ENCODE results near the gene FBXO38. TPM values are rescaled to one million over a fixed set of nuclear protein-coding genes. Genes with fewer than 3 reads are reported as not detected.

FBXO38 gene
- total and polyA plus RNA-seq, 4 donors: 6.0 to 64.4 (median 37.8) TPM

GRCh38 chr5:148427370-148428042 is 43.7 kb downstream of the FBXO38 start:
- 80 to 83% methylated on average over 14 of the region's 14 CpGs for WGBS, 2 donors
- Histone ChIP-seq H3K27me3 (ENCODE audit: control insufficient read depth in 1 of 2, insufficient read depth in 2 of 2, low read length in 1 of 2) (no peaks in the 10 kb centered on the region), H3K4me3 (ENCODE audit: low read length in 2 of 2) (no peak overlapping the region), H3K9me3 (ENCODE audit: control insufficient read depth, low read length) (no peaks in the 10 kb centered on the region), H3K36me3 (ENCODE audit: control insufficient read depth in 1 of 2, insufficient read depth in 2 of 2, low read length in 1 of 2) (peaks cover 9 to 19% of the 10 kb centered on the region in 2 donors), H3K27ac (ENCODE audit: low read depth in 1 of 2, low read length in 2 of 2) (no peak overlapping the region), H3K4me1 (ENCODE audit: control insufficient read depth in 1 of 2, insufficient read depth in 2 of 2, low read length in 2 of 2) (no peaks in the 10 kb centered on the region)
- peak in 1 of 2 donors; percentile 69 for DNase-seq
- no peak for ATAC-seq (ENCODE audit: low FRiP score)
- intact Hi-C loops (cut with DNase I): no loop called here

GRCh38 chr5:148428848-148429247 is 45.1 kb downstream of the FBXO38 start:
- Histone ChIP-seq H3K9me3 (ENCODE audit: control insufficient read depth, low read length) (no peaks in the 10 kb centered on the region), H3K36me3 (ENCODE audit: control insufficient read depth in 1 of 2, insufficient read depth in 2 of 2, low read length in 1 of 2) (peaks cover 9 to 17% of the 10 kb centered on the region in 2 donors), H3K4me3 (ENCODE audit: low read length in 2 of 2) (no peak overlapping the region), H3K4me1 (ENCODE audit: control insufficient read depth in 1 of 2, insufficient read depth in 2 of 2, low read length in 2 of 2) (no peaks in the 10 kb centered on the region), H3K27ac (ENCODE audit: low read depth in 1 of 2, low read length in 2 of 2) (no peak overlapping the region), H3K27me3 (ENCODE audit: control insufficient read depth in 1 of 2, insufficient read depth in 2 of 2, low read length in 1 of 2) (no peaks in the 10 kb centered on the region)
- WGBS, 2 donors: 99 to 100% methylated on average over 2 of the region's 2 CpGs
- ATAC-seq (ENCODE audit: low FRiP score) (no peak), DNase-seq (no peak)
- intact Hi-C loops (cut with DNase I): no loop called here

- no peaks in the 10 kb centered on the region for H3K27me3 ChIP-seq (ENCODE audit: control insufficient read depth in 1 of 2, insufficient read depth in 2 of 2, low read length in 1 of 2)
- intact Hi-C loops (cut with DNase I): no loop called here
- 96 to 98% methylated on average over 3 of the region's 3 CpGs for WGBS, 2 donors
- peaks cover 6% of the 10 kb centered on the region in 2 donors for H3K36me3 ChIP-seq (ENCODE audit: control insufficient read depth in 1 of 2, insufficient read depth in 2 of 2, low read length in 1 of 2)
- H3K9me3 ChIP-seq (ENCODE audit: control insufficient read depth, low read length): no peaks in the 10 kb centered on the region
- H3K4me1 ChIP-seq (ENCODE audit: control insufficient read depth in 1 of 2, insufficient read depth in 2 of 2, low read length in 2 of 2): no peaks in the 10 kb centered on the region
- H3K4me3 ChIP-seq (ENCODE audit: low read length in 2 of 2): no peak overlapping the region
- no peak overlapping the region for H3K27ac ChIP-seq (ENCODE audit: low read depth in 1 of 2, low read length in 2 of 2)
- DNase-seq: no peak
- no peak for ATAC-seq (ENCODE audit: low FRiP score)
Observed at GRCh38 chr5:148433826-148434225, 50.1 kb downstream of the FBXO38 start.

- no peak overlapping the region for H3K27ac ChIP-seq (ENCODE audit: low read depth in 1 of 2, low read length in 2 of 2)
Observed at GRCh38 chr5:148436029-148436428, 52.3 kb downstream of the FBXO38 start.

GRCh38 chr5:148437249-148437648 is 53.5 kb downstream of the FBXO38 start:
- 89 to 92% methylated on average over 6 of the region's 6 CpGs for WGBS, 2 donors
- peaks cover 6 to 8% of the 10 kb centered on the region in 2 donors for H3K36me3 ChIP-seq (ENCODE audit: control insufficient read depth in 1 of 2, insufficient read depth in 2 of 2, low read length in 1 of 2)
- no peak for DNase-seq
- no peaks in the 10 kb centered on the region for H3K4me1 ChIP-seq (ENCODE audit: control insufficient read depth in 1 of 2, insufficient read depth in 2 of 2, low read length in 2 of 2)
- H3K4me3 ChIP-seq (ENCODE audit: low read length in 2 of 2): no peak overlapping the region
- no peaks in the 10 kb centered on the region for H3K27me3 ChIP-seq (ENCODE audit: control insufficient read depth in 1 of 2, insufficient read depth in 2 of 2, low read length in 1 of 2)
- ATAC-seq (ENCODE audit: low FRiP score): no peak
- intact Hi-C loops (cut with DNase I): no loop called here
- no peaks in the 10 kb centered on the region for H3K9me3 ChIP-seq (ENCODE audit: control insufficient read depth, low read length)
- no peak overlapping the region for H3K27ac ChIP-seq (ENCODE audit: low read depth in 1 of 2, low read length in 2 of 2)

More at GRCh38 chr5:148436029-148436428, 52.3 kb downstream of the FBXO38 start:
- H3K9me3 ChIP-seq (ENCODE audit: control insufficient read depth, low read length): no peaks in the 10 kb centered on the region
- no peak for ATAC-seq (ENCODE audit: low FRiP score)
- WGBS, 2 donors: 94 to 97% methylated on average over 3 of the region's 3 CpGs
- no peak for DNase-seq
- intact Hi-C loops (cut with DNase I): no loop called here
- H3K4me3 ChIP-seq (ENCODE audit: low read length in 2 of 2): no peak overlapping the region
- no peaks in the 10 kb centered on the region for H3K4me1 ChIP-seq (ENCODE audit: control insufficient read depth in 1 of 2, insufficient read depth in 2 of 2, low read length in 2 of 2)
- H3K27me3 ChIP-seq (ENCODE audit: control insufficient read depth in 1 of 2, insufficient read depth in 2 of 2, low read length in 1 of 2): no peaks in the 10 kb centered on the region
- peaks cover 6 to 8% of the 10 kb centered on the region in 2 donors for H3K36me3 ChIP-seq (ENCODE audit: control insufficient read depth in 1 of 2, insufficient read depth in 2 of 2, low read length in 1 of 2)

GRCh38 chr5:148438933-148439332 is 55.2 kb downstream of the FBXO38 start:
- H3K9me3 ChIP-seq (ENCODE audit: control insufficient read depth, low read length): no peaks in the 10 kb centered on the region
- no peak for DNase-seq
- intact Hi-C loops (cut with DNase I): no loop called here
- 69 to 79% methylated on average over 2 of the region's 2 CpGs for WGBS, 2 donors
- no peaks in the 10 kb centered on the region for H3K4me1 ChIP-seq (ENCODE audit: control insufficient read depth in 1 of 2, insufficient read depth in 2 of 2, low read length in 2 of 2)
- H3K4me3 ChIP-seq (ENCODE audit: low read length in 2 of 2): no peak overlapping the region
- H3K27me3 ChIP-seq (ENCODE audit: control insufficient read depth in 1 of 2, insufficient read depth in 2 of 2, low read length in 1 of 2): no peaks in the 10 kb centered on the region
- H3K27ac ChIP-seq (ENCODE audit: low read depth in 1 of 2, low read length in 2 of 2): no peak overlapping the region
- peaks cover 6 to 8% of the 10 kb centered on the region in 2 donors for H3K36me3 ChIP-seq (ENCODE audit: control insufficient read depth in 1 of 2, insufficient read depth in 2 of 2, low read length in 1 of 2)
- ATAC-seq (ENCODE audit: low FRiP score): no peak

GRCh38 chr5:148443241-148443640 is 59.5 kb downstream of the FBXO38 start:
- H3K36me3 ChIP-seq (ENCODE audit: control insufficient read depth in 1 of 2, insufficient read depth in 2 of 2, low read length in 1 of 2): peaks cover 0 to 4% of the 10 kb centered on the region in 2 donors
- 38 to 48% methylated on average over 1 of the region's 1 CpG for WGBS, 2 donors

GRCh38 chr5:148443998-148444397 is 60.2 kb downstream of the FBXO38 start:
- Histone ChIP-seq H3K9me3 (ENCODE audit: control insufficient read depth, low read length) (no peaks in the 10 kb centered on the region), H3K4me1 (ENCODE audit: control insufficient read depth in 1 of 2, insufficient read depth in 2 of 2, low read length in 2 of 2) (no peaks in the 10 kb centered on the region), H3K27ac (ENCODE audit: low read depth in 1 of 2, low read length in 2 of 2) (no peak overlapping the region), H3K36me3 (ENCODE audit: control insufficient read depth in 1 of 2, insufficient read depth in 2 of 2, low read length in 1 of 2) (peaks cover 0 to 2% of the 10 kb centered on the region in 2 donors), H3K4me3 (ENCODE audit: low read length in 2 of 2) (no peak overlapping the region), H3K27me3 (ENCODE audit: control insufficient read depth in 1 of 2, insufficient read depth in 2 of 2, low read length in 1 of 2) (no peaks in the 10 kb centered on the region)
- ATAC-seq (ENCODE audit: low FRiP score) (peak; percentile 88), DNase-seq (no peak)
- 6 to 9% methylated on average over 5 of the region's 5 CpGs for WGBS, 2 donors
- intact Hi-C loops (cut with DNase I): loop anchor here (2.0 to 10.0 kb wide), 4 partner anchors 38 to 671 kb away; no protein-coding TSS in a partner anchor

More at GRCh38 chr5:148443241-148443640, 59.5 kb downstream of the FBXO38 start:
- ATAC-seq (ENCODE audit: low FRiP score) (no peak), DNase-seq (no peak)
- Histone ChIP-seq H3K27me3 (ENCODE audit: control insufficient read depth in 1 of 2, insufficient read depth in 2 of 2, low read length in 1 of 2) (no peaks in the 10 kb centered on the region), H3K27ac (ENCODE audit: low read depth in 1 of 2, low read length in 2 of 2) (no peak overlapping the region), H3K9me3 (ENCODE audit: control insufficient read depth, low read length) (no peaks in the 10 kb centered on the region), H3K4me3 (ENCODE audit: low read length in 2 of 2) (no peak overlapping the region), H3K4me1 (ENCODE audit: control insufficient read depth in 1 of 2, insufficient read depth in 2 of 2, low read length in 2 of 2) (no peaks in the 10 kb centered on the region)
- intact Hi-C loops (cut with DNase I): loop anchor here (5.0 to 10.0 kb wide), 3 partner anchors 39 to 672 kb away; no protein-coding TSS in a partner anchor

- ATAC-seq (ENCODE audit: low FRiP score): no peak
- Histone ChIP-seq H3K36me3 (ENCODE audit: control insufficient read depth in 1 of 2, insufficient read depth in 2 of 2, low read length in 1 of 2) (peaks cover 0 to 2% of the 10 kb centered on the region in 2 donors), H3K9me3 (ENCODE audit: control insufficient read depth, low read length) (no peaks in the 10 kb centered on the region), H3K27me3 (ENCODE audit: control insufficient read depth in 1 of 2, insufficient read depth in 2 of 2, low read length in 1 of 2) (no peaks in the 10 kb centered on the region), H3K27ac (ENCODE audit: low read depth in 1 of 2, low read length in 2 of 2) (no peak overlapping the region), H3K4me3 (ENCODE audit: low read length in 2 of 2) (no peak overlapping the region), H3K4me1 (ENCODE audit: control insufficient read depth in 1 of 2, insufficient read depth in 2 of 2, low read length in 2 of 2) (no peaks in the 10 kb centered on the region)
- intact Hi-C loops (cut with DNase I): loop anchor here (2.0 to 10.0 kb wide), 3 partner anchors 285 to 669 kb away; no protein-coding TSS in a partner anchor
- 57 to 72% methylated on average over 3 of the region's 3 CpGs for WGBS, 2 donors
- DNase-seq: no peak
Observed at GRCh38 chr5:148445578-148445977, 61.8 kb downstream of the FBXO38 start.

Measured in aorta (tissue), 5 donors.